H1 (cell line): Measurements from ENCODE around the gene PRG3. TPM values are rescaled to one million over a fixed set of nuclear protein-coding genes. Genes with fewer than 3 reads are reported as not detected.

Source experiments
- CTCF ChIA-PET: fragments of 300-600 bp; sonication (Branson Sonifier 250); formaldehyde crosslinking; loops from one replicate; lab custom pipeline; 2021; ENCODE audit not compliant: partially characterized antibody; lab: Charles Lee
- POLR2A ChIA-PET: fragments of 300-600 bp; sonication (Branson Sonifier 250); formaldehyde crosslinking; loops from one replicate; lab custom pipeline; 2021; ENCODE audit warnings: inconsistent platforms; ENCODE audit not compliant: partially characterized antibody; lab: Charles Lee
- DNase-seq, 2 experiments: peaks; one replicate each; pipeline versions ENCODE4 v3.0.0 to v3.0.0-alpha.2; 2010 to 2022; ENCODE audit warnings: low spot score in 2 of 2, low read depth in 1 of 2, mixed read lengths in 1 of 2
- FAIRE-seq: peaks from 2 replicates; lab custom pipeline; 2011; peaks lifted over from hg19 to GRCh38; lab: Jason Lieb, UNC
- H2AFZ ChIP-seq: 2 replicates; pipeline ENCODE4 v1.8.1; 2012; ENCODE audit warnings: low read length, inconsistent platforms
- H2AK5ac ChIP-seq: 2 replicates; pipeline ENCODE4 v1.6.1; 2013; ENCODE audit warnings: low read depth, low read length
- H2BK120ac ChIP-seq: replicated peaks from 2 replicates; pipeline ENCODE3; 2013; ENCODE audit warnings: low read depth, low read length, inconsistent platforms
- H2BK12ac ChIP-seq: 2 replicates; pipeline ENCODE4 v1.6.1; 2013; ENCODE audit warnings: low read depth, low read length
- H2BK15ac ChIP-seq: 2 replicates; pipeline ENCODE4 v1.6.1; 2013; ENCODE audit warnings: low read length
- H2BK20ac ChIP-seq: 2 replicates; pipeline ENCODE4 v1.6.1; 2013; ENCODE audit warnings: low read length
- H2BK5ac ChIP-seq: 2 replicates; pipeline ENCODE4 v1.6.1; 2013; ENCODE audit warnings: low read depth, low read length
- H3K14ac ChIP-seq: 2 replicates; pipeline ENCODE4 v1.6.1; 2013; ENCODE audit warnings: inconsistent platforms; ENCODE audit not compliant: insufficient read length
- H3K18ac ChIP-seq: 2 replicates; pipeline ENCODE4 v1.6.1; 2013; ENCODE audit warnings: low read length; ENCODE audit errors: extremely low read depth
- H3K23ac ChIP-seq: 2 replicates; pipeline ENCODE4 v1.6.1; 2013; ENCODE audit warnings: inconsistent platforms; ENCODE audit not compliant: insufficient read length
- H3K23me2 ChIP-seq: 2 replicates; pipeline ENCODE4 v1.6.1; 2013; ENCODE audit warnings: low read depth, low read length
- H3K27ac ChIP-seq: 2 replicates; pipeline ENCODE4 v1.6.1; 2011; ENCODE audit warnings: low read depth, low read length, inconsistent platforms
- H3K27me3 ChIP-seq, 4 experiments: replicated peaks in 1 of 4; 1 replicate in 1 of 4; 2 replicates in 3 of 4; pipeline versions ENCODE4 v1.6.1 to v1.8.1; 2011 to 2013; ENCODE audit warnings: low read length in 3 of 4, mild to moderate bottlenecking in 3 of 4, inconsistent platforms in 2 of 4, mixed read lengths in 2 of 4, moderate library complexity in 1 of 4; ENCODE audit not compliant: control insufficient read depth in 3 of 4, insufficient read depth in 3 of 4; ENCODE audit errors: extremely low read depth in 1 of 4
- H3K36me3 ChIP-seq, 4 experiments: 2 replicates each; pipeline versions ENCODE4 v1.6.1 to v1.8.1; 2011 to 2013; ENCODE audit warnings: mild to moderate bottlenecking in 4 of 4, low read length in 3 of 4, moderate library complexity in 2 of 4, control low read depth in 1 of 4, inconsistent platforms in 1 of 4; ENCODE audit not compliant: insufficient read depth in 4 of 4, control insufficient read depth in 2 of 4
- H3K4ac ChIP-seq: replicated peaks from 2 replicates; pipeline ENCODE3; 2013; ENCODE audit warnings: low read length, low read depth, mixed read lengths, inconsistent platforms; ENCODE audit not compliant: insufficient read length
- H3K4me1 ChIP-seq, 4 experiments: replicated peaks in 1 of 4; 1 replicate in 1 of 4; 2 replicates in 3 of 4; pipeline versions ENCODE4 v1.6.1 to v1.8.1; 2011 to 2013; ENCODE audit warnings: low read length in 3 of 4, inconsistent platforms in 2 of 4, mixed read lengths in 1 of 4; ENCODE audit not compliant: insufficient read depth in 4 of 4, control insufficient read depth in 3 of 4
- H3K4me2 ChIP-seq, 2 experiments: 2 replicates each; pipeline versions ENCODE4 v1.6.1 to v1.8.1; 2011 to 2013; ENCODE audit warnings: low read depth in 2 of 2, low read length in 2 of 2, control low read depth in 1 of 2, inconsistent platforms in 1 of 2, mild to moderate bottlenecking in 1 of 2; ENCODE audit not compliant: insufficient read depth in 1 of 2
- H3K4me3 ChIP-seq, 4 experiments: fragments of 200-600, 300-600 bp in 1 of 4; sonication (generic), shearing (Covaris generic), sonication (Bioruptor Twin) in 1 of 4; 2 replicates each; pipeline versions ENCODE4 v1.5.1 to v1.8.1; 2011 to 2016; ENCODE audit warnings: low read length in 4 of 4, low read depth in 3 of 4, control low read depth in 2 of 4, inconsistent platforms in 2 of 4, mild to moderate bottlenecking in 2 of 4, mixed read lengths in 1 of 4, moderate library complexity in 1 of 4; ENCODE audit not compliant: insufficient read depth in 2 of 4; ENCODE audit errors: extremely low read depth in 1 of 4
- H3K56ac ChIP-seq: replicated peaks from 2 replicates; pipeline ENCODE3; 2013; ENCODE audit warnings: low read depth, mild to moderate bottlenecking, mixed read lengths, low read length, inconsistent platforms; ENCODE audit not compliant: insufficient read length
- H3K79me1 ChIP-seq: 2 replicates; pipeline ENCODE4 v1.6.1; 2013; ENCODE audit warnings: low read depth, low read length, control low read depth
- H3K79me2 ChIP-seq, 2 experiments: 2 replicates each; pipeline versions ENCODE4 v1.6.1 to v1.8.1; 2012 to 2013; ENCODE audit warnings: low read length in 2 of 2, mild to moderate bottlenecking in 2 of 2, inconsistent platforms in 1 of 2; ENCODE audit not compliant: insufficient read depth in 2 of 2, control insufficient read depth in 1 of 2
- H3K9ac ChIP-seq, 4 experiments: replicated peaks in 1 of 4; 1 replicate in 1 of 4; 2 replicates in 3 of 4; pipeline versions ENCODE4 v1.6.1 to v1.8.1; 2011 to 2013; ENCODE audit warnings: low read depth in 3 of 4, low read length in 3 of 4, control low read depth in 2 of 4, mild to moderate bottlenecking in 2 of 4, moderate library complexity in 2 of 4, inconsistent platforms in 1 of 4; ENCODE audit errors: extremely low read depth in 1 of 4
- H3K9me3 ChIP-seq, 2 experiments: 2 replicates each; pipeline versions ENCODE4 v1.6.1 to v1.8.1; 2012 to 2013; ENCODE audit warnings: mild to moderate bottlenecking in 2 of 2, moderate library complexity in 2 of 2, control low read depth in 1 of 2, inconsistent platforms in 1 of 2, low read depth in 1 of 2, low read length in 1 of 2, mixed read lengths in 1 of 2; ENCODE audit not compliant: insufficient read depth in 2 of 2
- H4K20me1 ChIP-seq, 2 experiments: replicated peaks in 1 of 2; 2 replicates each; pipeline versions ENCODE3 to v1.8.1; 2011 to 2013; ENCODE audit warnings: inconsistent platforms in 2 of 2, low read length in 2 of 2, mild to moderate bottlenecking in 1 of 2; ENCODE audit not compliant: insufficient read depth in 2 of 2, control insufficient read depth in 1 of 2
- H4K5ac ChIP-seq: 2 replicates; pipeline ENCODE4 v1.6.1; 2013; ENCODE audit warnings: low read length, low read depth, mixed read lengths, inconsistent platforms; ENCODE audit not compliant: insufficient read length
- H4K8ac ChIP-seq: 2 replicates; pipeline ENCODE4 v1.8.0; 2013; ENCODE audit warnings: mild to moderate bottlenecking, moderate library complexity, low read length, inconsistent platforms; ENCODE audit not compliant: insufficient read depth; ENCODE audit errors: extremely low read depth
- H4K91ac ChIP-seq: replicated peaks from 2 replicates; pipeline ENCODE3; 2013; ENCODE audit warnings: low read length, mixed read lengths, inconsistent platforms; ENCODE audit not compliant: insufficient read length
- CEBPB ChIP-seq: IDR thresholded peaks from 2 replicates; pipeline ENCODE4 v1.6.1; 2012; ENCODE audit warnings: low read depth, low read length
- CTBP2 ChIP-seq: IDR thresholded peaks from 2 replicates; pipeline ENCODE4 v1.7.0; 2011; ENCODE audit warnings: borderline replicate concordance, mild to moderate bottlenecking, moderate library complexity, mixed read lengths, low read length; ENCODE audit not compliant: insufficient read depth, insufficient read length
- EZH2 ChIP-seq: fragments of 200-600 bp; sonication (generic); IDR thresholded peaks from 2 replicates; pipeline ENCODE4 v1.7.1; 2012; ENCODE audit warnings: low read depth, mild to moderate bottlenecking, moderate library complexity, low read length, inconsistent platforms; ENCODE audit not compliant: severe bottlenecking
- GABPA ChIP-seq: IDR thresholded peaks from 2 replicates; pipeline ENCODE4 v1.6.1; 2011; ENCODE audit warnings: mild to moderate bottlenecking, low read length, moderate library complexity, borderline replicate concordance; ENCODE audit not compliant: insufficient read depth
- JUN ChIP-seq: IDR thresholded peaks from 2 replicates; pipeline ENCODE4 v1.6.1; 2011; ENCODE audit warnings: low read depth, mild to moderate bottlenecking, improper control_type of control experiment, low read length
- POLR2A ChIP-seq, 2 experiments: IDR thresholded peaks; 1 replicate in 1 of 2; 2 replicates in 1 of 2; pipeline ENCODE4 v1.6.1; 2011; ENCODE audit warnings: low read depth in 2 of 2, low read length in 2 of 2, mild to moderate bottlenecking in 2 of 2; ENCODE audit errors: control extremely low read depth in 1 of 2
- RAD21 ChIP-seq, 2 experiments: IDR thresholded peaks in 1 of 2; conservative IDR thresholded peaks in 1 of 2; 2 replicates each; pipeline ENCODE4 v1.6.1; 2011; ENCODE audit warnings: low read depth in 2 of 2, low read length in 2 of 2, improper control_type of control experiment in 1 of 2, inconsistent platforms in 1 of 2, mild to moderate bottlenecking in 1 of 2, moderate library complexity in 1 of 2
- RBBP5 ChIP-seq: IDR thresholded peaks from 2 replicates; pipeline ENCODE4 v1.7.1; 2012; ENCODE audit warnings: low read depth, mild to moderate bottlenecking, inconsistent platforms, low read length, moderate library complexity, borderline replicate concordance
- RXRA ChIP-seq: IDR thresholded peaks from 2 replicates; pipeline ENCODE4 v1.6.1; 2011; ENCODE audit warnings: low read depth, mild to moderate bottlenecking, low read length, moderate library complexity; ENCODE audit not compliant: insufficient read depth
- SIRT6 ChIP-seq: IDR thresholded peaks from one replicate; pipeline ENCODE4 v1.7.1; 2012; ENCODE audit warnings: low read length, inconsistent platforms
- SP4 ChIP-seq: IDR thresholded peaks from 2 replicates; pipeline ENCODE4 v1.6.1; 2012; ENCODE audit warnings: low read length, inconsistent platforms
- YY1 ChIP-seq: IDR thresholded peaks from 2 replicates; pipeline ENCODE4 v1.6.1; 2011; ENCODE audit warnings: low read depth, mild to moderate bottlenecking, low read length
- WGBS, 2 experiments: shearing (Covaris generic) in 1 of 2; methylation state at CpG; one replicate each; pipeline versions ENCODE4 v1.1.6 to v1.1.7; 2013 to 2015; ENCODE audit warnings: low lambda C conversion rate in 2 of 2, mixed read lengths in 2 of 2, inconsistent platforms in 1 of 2, low coverage in 1 of 2, missing lambda C conversion rate in 1 of 2; ENCODE audit not compliant: insufficient replicate concordance in 2 of 2, insufficient coverage in 1 of 2, insufficient read length in 1 of 2; ENCODE audit errors: extremely low coverage in 1 of 2, missing lambda C conversion rate in 1 of 2; 5-methylcytosine and 5-hydroxymethylcytosine counted together
- polyA plus RNA-seq, 7 experiments: library from polyadenylated mRNA; depleted of rRNA in 3 of 7; stranded (reverse) in 5 of 7; unstranded in 2 of 7; fragments of >200 nt in 5 of 7; fragments of 200-250 nt in 2 of 7; gene quantifications; 1 replicate in 5 of 7; 2 replicates in 1 of 7; 4 replicates in 1 of 7; pipeline versions ENCODE4 v1.2.1 to v1.2.3, GENCODE V29; 2011 to 2013; ENCODE audit warnings: missing spikeins in 2 of 7, mixed read lengths in 2 of 7
- total RNA-seq: library from RNA; stranded (reverse); fragmentation: NEBNext Ultra II Directional; extraction: Animal tissue kit (Norgen Biotek cat#: 25700); gene quantifications from 2 replicates; pipeline ENCODE4 v1.2.1, GENCODE V29; 2021
- TF ChIP-seq, protein P1 (sequence below): IDR thresholded peaks from 2 replicates; pipeline ENCODE4 v1.6.1; 2012; ENCODE audit warnings: inconsistent platforms
- TF ChIP-seq, protein P2 (sequence below): IDR thresholded peaks from 2 replicates; pipeline ENCODE4 v1.6.1; 2011; ENCODE audit warnings: low read depth, mild to moderate bottlenecking, low read length; ENCODE audit not compliant: insufficient read depth

PRG3 gene
- total and polyA plus RNA-seq, 2 of the 8 experiments (the other 6 are each of a cell fraction or from before 2014, with no cell fraction given), result not detected

DNA sequence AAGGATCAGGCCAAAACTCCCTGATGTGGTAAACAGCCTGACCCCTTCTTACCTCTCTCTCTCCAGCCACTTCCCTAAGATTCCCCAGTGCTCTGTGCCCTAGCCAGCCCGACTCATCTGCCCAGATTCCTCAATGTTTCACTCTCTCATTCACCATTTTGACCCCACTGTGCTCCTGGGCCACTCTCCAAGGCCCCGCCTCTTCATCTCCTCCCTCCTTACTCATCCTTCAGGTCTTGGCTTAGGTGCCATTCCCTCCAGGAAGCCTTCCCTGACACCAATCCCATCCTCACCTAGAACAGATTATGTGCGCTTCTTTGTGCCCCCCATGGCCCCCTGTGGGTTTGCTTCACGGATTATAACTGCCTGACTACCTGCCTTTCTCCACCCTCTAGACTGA lies 32.7 kb upstream of the PRG3 start:
- TF ChIP-seq JUN, result no peak
- TF ChIP-seq, protein P1, sequence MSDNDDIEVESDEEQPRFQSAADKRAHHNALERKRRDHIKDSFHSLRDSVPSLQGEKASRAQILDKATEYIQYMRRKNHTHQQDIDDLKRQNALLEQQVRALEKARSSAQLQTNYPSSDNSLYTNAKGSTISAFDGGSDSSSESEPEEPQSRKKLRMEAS, result no peak
- no peak for TF ChIP-seq EZH2
- TF ChIP-seq CEBPB, result no peak
- TF ChIP-seq POLR2A (IDR thresholded peaks at IDR 0.05; ENCODE audit: control extremely low read depth in 1 of 2, low read depth in 2 of 2, low read length in 2 of 2), result no peak
- no peak for TF ChIP-seq GABPA
- no peak for TF ChIP-seq RXRA
- TF ChIP-seq, protein P2, sequence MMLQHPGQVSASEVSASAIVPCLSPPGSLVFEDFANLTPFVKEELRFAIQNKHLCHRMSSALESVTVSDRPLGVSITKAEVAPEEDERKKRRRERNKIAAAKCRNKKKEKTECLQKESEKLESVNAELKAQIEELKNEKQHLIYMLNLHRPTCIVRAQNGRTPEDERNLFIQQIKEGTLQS, result no peak
- TF ChIP-seq SIRT6, result no peak
- TF ChIP-seq SP4, result no peak
- TF ChIP-seq CTBP2, result no peak
- TF ChIP-seq RBBP5, result no peak
- no peak for TF ChIP-seq RAD21 (IDR thresholded peaks at IDR 0.05 in 1 of 2, conservative IDR thresholded peaks at IDR 0.05 in 1 of 2; ENCODE audit: low read depth in 2 of 2, low read length in 2 of 2)
- no peak for TF ChIP-seq YY1
- no peaks in the 10 kb centered on the region for H3K27me3 ChIP-seq
- no peak overlapping the region for H3K4ac ChIP-seq
- FAIRE-seq (no peak), DNase-seq (no peak)
- no peak overlapping the region for H3K4me2 ChIP-seq
- no peak overlapping the region for H2BK12ac ChIP-seq
- POLR2A ChIA-PET, result no interaction called here
- CTCF ChIA-PET, result no interaction called here
- H3K9ac ChIP-seq, result no peak overlapping the region
- H2AK5ac ChIP-seq, result no peak overlapping the region
- H3K9me3 ChIP-seq, result no peaks in the 10 kb centered on the region
- no peak overlapping the region for H2AFZ ChIP-seq
- no peak overlapping the region for H2BK20ac ChIP-seq
- 85% methylated on average over 4 of the region's 4 CpGs; no CpG with 5 or more reads in 1 of the 2 experiments for WGBS, 2 experiments
- H3K56ac ChIP-seq, result no peak overlapping the region
- no peaks in the 10 kb centered on the region for H3K79me2 ChIP-seq
- H3K18ac ChIP-seq, result no peak overlapping the region
- H3K23ac ChIP-seq, result no peak overlapping the region
- no peak overlapping the region for H4K91ac ChIP-seq
- H3K36me3 ChIP-seq, result peaks cover 10 to 57% (median 33%) of the 10 kb centered on the region in 4 experiments; a peak in 7 of 8 replicates
- no peaks in the 10 kb centered on the region for H3K23me2 ChIP-seq
- H3K14ac ChIP-seq, result no peak overlapping the region
- no peaks in the 10 kb centered on the region for H3K79me1 ChIP-seq
- H3K27ac ChIP-seq, result no peak overlapping the region
- no peak overlapping the region for H4K5ac ChIP-seq
- no peak overlapping the region for H3K4me3 ChIP-seq
- no peak overlapping the region for H4K8ac ChIP-seq
- H4K20me1 ChIP-seq, result peaks cover 0 to 4% of the 10 kb centered on the region in 2 experiments
- no peak overlapping the region for H2BK5ac ChIP-seq
- H3K4me1 ChIP-seq, result no peaks in the 10 kb centered on the region; a peak in 2 of 7 replicates
- H2BK15ac ChIP-seq, result no peak overlapping the region
- H2BK120ac ChIP-seq, result no peak overlapping the region
